ENCODE results near the gene OPA3.

GRCh38 chr19:45524575-45525129 is 60.0 kb downstream of the OPA3 start:
- TF ChIP-seq CTCF (conservative IDR thresholded peaks at IDR 0.05; ENCODE audit: low read depth in 2 of 2) (no peak), REST (IDR thresholded peaks at IDR 0.05; ENCODE audit: unreplicated experiment) (no peak), STAT1 (IDR thresholded peaks at IDR 0.05; ENCODE audit: unreplicated experiment) (no peak), EZH2 (IDR thresholded peaks at IDR 0.05; ENCODE audit: low read depth, unreplicated experiment) (no peak), CREB1 (CRISPR knock-in tag; IDR thresholded peaks at IDR 0.05; ENCODE audit: low read depth) (no peak), POLR2AphosphoS5 (IDR thresholded peaks at IDR 0.05; ENCODE audit: low read depth) (no peak), EZH2phosphoT487 (IDR thresholded peaks at IDR 0.05; ENCODE audit: unreplicated experiment) (no peak), ZNF462 (CRISPR knock-in tag; IDR thresholded peaks at IDR 0.05) (no peak), ZNF331 (CRISPR knock-in tag; IDR thresholded peaks at IDR 0.05; ENCODE audit: low read depth) (no peak)

Data from GM23338 (cell line).